ENCODE results near the gene BTBD7. TPM values are rescaled to one million over a fixed set of nuclear protein-coding genes. Genes with fewer than 3 reads are reported as not detected.

BTBD7 gene
- total RNA-seq, 1 donor from 2014 or later = 28.5 TPM

DNA sequence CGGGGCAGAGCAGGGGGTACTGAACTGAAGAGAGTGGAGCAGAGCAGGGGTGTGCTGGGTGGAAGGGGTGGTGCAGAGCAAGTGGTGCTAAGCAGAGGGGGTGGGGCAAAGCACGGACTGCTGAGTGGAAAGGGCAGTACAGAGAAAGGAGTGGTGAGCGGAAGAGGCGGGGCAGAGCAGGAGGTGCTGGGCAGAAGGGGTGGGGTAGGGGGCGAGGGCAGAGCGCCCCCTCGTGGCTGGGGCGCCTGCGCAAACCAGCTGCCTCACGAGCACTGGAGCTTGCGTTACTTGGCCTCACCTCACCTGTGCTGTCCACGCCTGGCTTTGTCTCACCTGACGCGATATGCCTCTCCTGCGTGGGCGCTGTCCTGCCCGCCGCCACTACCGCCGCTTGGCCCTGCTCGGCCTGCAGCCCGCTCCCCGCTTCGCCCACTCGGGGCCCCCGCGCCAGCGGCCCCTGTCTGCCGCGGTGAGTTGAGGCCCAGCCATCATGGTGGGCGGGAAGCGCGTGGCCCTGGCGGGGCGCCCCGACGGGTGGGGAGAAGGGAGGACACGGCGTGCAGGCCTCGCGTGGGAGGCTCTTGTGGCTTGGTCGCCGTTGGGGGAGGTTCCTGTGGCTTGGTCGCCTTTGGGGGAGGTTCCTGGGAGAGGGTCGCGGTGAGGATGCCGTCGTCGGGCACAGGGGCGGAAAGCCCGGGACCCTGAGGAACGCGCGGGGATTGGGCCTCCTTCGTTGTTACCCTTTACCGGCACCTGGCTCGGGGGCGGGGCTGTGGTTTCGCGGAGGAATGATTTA, 14.3 kb upstream of the BTBD7 start, which contains the start of gene COX8C:
TSS of gene COX8C (plus strand) at position 257 of the 796 bp plus-strand sequence. CDS start at position 344, 87 bp downstream.
- intact Hi-C loops (cut with DNase I) = no loop called here
- no peaks in the 10 kb centered on the region for H3K36me3 ChIP-seq
- no peaks in the 10 kb centered on the region for H3K4me1 ChIP-seq
- TF ChIP-seq POLR2A (IDR thresholded peaks at IDR 0.05) (no peak), POLR2AphosphoS5 (IDR thresholded peaks at IDR 0.05; ENCODE audit: insufficient read depth in 1 of 2, low read depth in 1 of 2) (no peak)
- TF ChIP-seq, protein P1, sequence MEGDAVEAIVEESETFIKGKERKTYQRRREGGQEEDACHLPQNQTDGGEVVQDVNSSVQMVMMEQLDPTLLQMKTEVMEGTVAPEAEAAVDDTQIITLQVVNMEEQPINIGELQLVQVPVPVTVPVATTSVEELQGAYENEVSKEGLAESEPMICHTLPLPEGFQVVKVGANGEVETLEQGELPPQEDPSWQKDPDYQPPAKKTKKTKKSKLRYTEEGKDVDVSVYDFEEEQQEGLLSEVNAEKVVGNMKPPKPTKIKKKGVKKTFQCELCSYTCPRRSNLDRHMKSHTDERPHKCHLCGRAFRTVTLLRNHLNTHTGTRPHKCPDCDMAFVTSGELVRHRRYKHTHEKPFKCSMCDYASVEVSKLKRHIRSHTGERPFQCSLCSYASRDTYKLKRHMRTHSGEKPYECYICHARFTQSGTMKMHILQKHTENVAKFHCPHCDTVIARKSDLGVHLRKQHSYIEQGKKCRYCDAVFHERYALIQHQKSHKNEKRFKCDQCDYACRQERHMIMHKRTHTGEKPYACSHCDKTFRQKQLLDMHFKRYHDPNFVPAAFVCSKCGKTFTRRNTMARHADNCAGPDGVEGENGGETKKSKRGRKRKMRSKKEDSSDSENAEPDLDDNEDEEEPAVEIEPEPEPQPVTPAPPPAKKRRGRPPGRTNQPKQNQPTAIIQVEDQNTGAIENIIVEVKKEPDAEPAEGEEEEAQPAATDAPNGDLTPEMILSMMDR (IDR thresholded peaks at IDR 0.05) = no peak
- DNase-seq (ENCODE audit: extremely low spot score in 2 of 2) = no peak
- H3K27me3 ChIP-seq = no peaks in the 10 kb centered on the region
- no peaks in the 10 kb centered on the region for H3K9me3 ChIP-seq
- H3K4me3 ChIP-seq = no peak within 1 kb of the TSS
- no peak within 1 kb of the TSS for H3K27ac ChIP-seq

DNA sequence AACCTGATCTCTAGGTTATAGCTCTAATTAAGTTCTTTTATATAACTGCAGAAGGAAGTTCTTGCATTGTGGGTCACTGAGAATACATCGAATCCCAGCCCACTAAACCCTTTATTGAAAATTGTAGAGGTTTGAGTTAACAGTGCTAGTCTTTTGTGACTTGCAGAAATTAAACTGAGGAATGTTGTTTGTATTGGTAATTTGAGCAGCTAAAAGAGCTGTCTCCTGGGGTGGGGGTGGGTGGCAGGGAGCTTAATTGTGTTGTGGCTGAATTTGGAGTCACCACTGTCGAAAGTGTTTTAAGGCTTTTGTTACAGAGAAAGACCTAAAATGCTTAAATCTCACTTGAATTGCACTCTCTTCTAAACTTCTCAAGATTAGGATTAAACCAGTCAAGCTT, 11.0 kb upstream of the BTBD7 start:
- Histone ChIP-seq H3K27ac (no peak overlapping the region), H3K27me3 (no peaks in the 10 kb centered on the region), H3K9me3 (no peaks in the 10 kb centered on the region), H3K36me3 (no peaks in the 10 kb centered on the region), H3K4me1 (no peaks in the 10 kb centered on the region), H3K4me3 (no peak overlapping the region)
- intact Hi-C loops (cut with DNase I) = no loop called here
- no peak for DNase-seq (ENCODE audit: extremely low spot score in 2 of 2)
- no peak for TF ChIP-seq POLR2AphosphoS5 (IDR thresholded peaks at IDR 0.05; ENCODE audit: insufficient read depth in 1 of 2, low read depth in 1 of 2)
- TF ChIP-seq, protein P1 (IDR thresholded peaks at IDR 0.05) = no peak
- no peak for TF ChIP-seq POLR2A (IDR thresholded peaks at IDR 0.05)

DNA sequence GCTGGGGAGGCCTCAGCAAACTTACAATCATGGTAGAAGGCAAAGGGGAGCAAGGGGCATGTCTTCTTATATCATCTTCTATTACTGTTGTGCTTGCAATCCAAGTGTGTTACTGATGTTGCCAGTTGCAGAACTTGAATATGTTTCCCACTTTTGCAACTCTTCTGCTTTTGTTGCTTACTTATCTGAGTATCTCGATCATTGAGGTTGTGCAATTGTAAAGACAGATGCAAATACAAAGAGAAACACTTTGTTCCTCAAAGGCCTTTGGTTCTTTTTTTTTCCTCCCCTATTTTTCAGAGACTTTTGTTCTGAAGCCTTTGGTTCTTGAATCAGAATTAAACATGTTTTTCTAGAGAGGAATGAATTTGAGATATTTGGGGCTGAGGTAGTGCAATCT, 10.4 kb upstream of the BTBD7 start:
- Histone ChIP-seq H3K4me3 (no peak overlapping the region), H3K36me3 (no peaks in the 10 kb centered on the region), H3K27ac (no peak overlapping the region), H3K9me3 (no peaks in the 10 kb centered on the region), H3K27me3 (no peaks in the 10 kb centered on the region), H3K4me1 (no peaks in the 10 kb centered on the region)
- TF ChIP-seq POLR2A (IDR thresholded peaks at IDR 0.05) = no peak
- TF ChIP-seq POLR2AphosphoS5 (IDR thresholded peaks at IDR 0.05; ENCODE audit: insufficient read depth in 1 of 2, low read depth in 1 of 2) = no peak
- TF ChIP-seq, protein P1 (IDR thresholded peaks at IDR 0.05) = no peak
- DNase-seq (ENCODE audit: extremely low spot score in 2 of 2) = no peak
- intact Hi-C loops (cut with DNase I) = no loop called here

DNA sequence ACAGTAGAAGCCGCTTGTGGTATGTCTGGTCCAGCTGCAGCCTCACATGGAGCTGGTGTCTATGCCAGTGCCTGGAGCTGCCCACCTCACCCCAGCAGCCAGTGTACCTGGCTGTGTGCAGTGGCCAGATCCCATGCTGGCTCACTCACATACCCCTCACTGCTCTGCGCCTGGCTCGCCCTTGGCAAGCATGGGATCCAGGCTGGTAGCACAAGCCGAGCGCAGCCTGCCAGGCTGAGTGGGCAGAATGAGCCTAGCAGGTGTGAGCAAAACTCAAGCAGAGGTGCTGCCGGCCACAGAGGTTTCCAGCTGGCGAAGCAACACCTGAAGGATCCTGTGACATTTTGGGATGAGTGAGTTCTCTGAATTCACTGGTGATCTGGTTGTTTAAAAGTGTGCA, 5.0 kb upstream of the BTBD7 start:
- no peak overlapping the region for H3K27ac ChIP-seq
- intact Hi-C loops (cut with DNase I) = no loop called here
- H3K36me3 ChIP-seq = no peaks in the 10 kb centered on the region
- H3K4me3 ChIP-seq = no peak overlapping the region
- TF ChIP-seq POLR2A (IDR thresholded peaks at IDR 0.05) = no peak
- no peak for TF ChIP-seq POLR2AphosphoS5 (IDR thresholded peaks at IDR 0.05; ENCODE audit: insufficient read depth in 1 of 2, low read depth in 1 of 2)
- TF ChIP-seq, protein P1 (IDR thresholded peaks at IDR 0.05) = no peak
- H3K9me3 ChIP-seq = no peaks in the 10 kb centered on the region
- no peak for DNase-seq (ENCODE audit: extremely low spot score in 2 of 2)
- H3K4me1 ChIP-seq = peaks cover 11% of the 10 kb centered on the region
- no peaks in the 10 kb centered on the region for H3K27me3 ChIP-seq

DNA sequence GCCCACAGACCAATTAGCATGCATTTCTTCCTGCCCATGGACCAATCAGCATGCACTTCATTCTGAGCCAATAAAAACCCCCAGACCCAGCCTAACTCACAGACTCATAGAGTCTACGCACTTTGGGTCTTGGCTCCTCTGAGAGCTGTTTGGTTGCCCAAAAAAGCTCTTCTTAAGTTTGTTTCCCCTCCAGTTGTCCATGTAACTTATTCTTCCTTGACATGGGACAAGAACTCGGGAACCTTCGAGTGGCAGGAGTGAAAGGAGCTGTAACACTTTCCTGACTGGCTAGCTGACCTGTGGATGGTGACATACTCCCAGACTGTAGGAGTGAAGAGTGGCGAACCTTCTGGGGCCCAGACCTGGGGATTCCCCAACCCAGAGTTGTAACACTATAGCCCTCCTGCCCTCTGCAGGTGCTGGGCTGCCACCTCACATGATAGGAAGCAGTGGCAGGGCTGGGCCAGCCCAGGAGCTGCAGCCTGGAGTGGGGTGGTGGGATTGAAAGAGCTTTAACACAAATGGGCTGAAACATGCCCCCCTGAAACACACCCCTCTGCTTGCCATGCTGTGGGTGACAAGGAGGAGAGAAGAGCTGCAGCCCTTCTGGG, 4.4 kb upstream of the BTBD7 start:
- DNase-seq (ENCODE audit: extremely low spot score in 2 of 2) = no peak
- TF ChIP-seq POLR2A (IDR thresholded peaks at IDR 0.05) = no peak
- TF ChIP-seq, protein P1 (IDR thresholded peaks at IDR 0.05) = no peak
- Histone ChIP-seq H3K4me3 (no peak overlapping the region), H3K4me1 (peaks cover 11% of the 10 kb centered on the region), H3K36me3 (no peaks in the 10 kb centered on the region), H3K27me3 (no peaks in the 10 kb centered on the region), H3K9me3 (no peaks in the 10 kb centered on the region), H3K27ac (no peak overlapping the region)
- intact Hi-C loops (cut with DNase I) = no loop called here

All from vagina (tissue), 2 donors.